H7 (cell line): Measurements from ENCODE around the gene TLE4. TPM values are rescaled to one million over a fixed set of nuclear protein-coding genes. Genes with fewer than 3 reads are reported as not detected.
"Not testable (repeated sequence)": the region's sequence is repeated elsewhere in the genome, so short reads cannot be mapped to it uniquely, and the experiment has no call there.

ENCODE experiments used
- DNase-seq: peaks from one replicate; pipeline ENCODE4 v3.0.0; 2012
- H3K27me3 ChIP-seq: 2 replicates; pipeline ENCODE4 v1.6.0; 2011; ENCODE audit warnings: mild to moderate bottlenecking, low read length; ENCODE audit not compliant: control insufficient read depth, insufficient read depth
- H3K36me3 ChIP-seq: replicated peaks from 2 replicates; pipeline ENCODE4 v1.5.1; 2011; ENCODE audit warnings: low read length; ENCODE audit not compliant: control insufficient read depth, insufficient read depth
- H3K4me3 ChIP-seq: 2 replicates; pipeline ENCODE4 v1.5.1; 2011; ENCODE audit warnings: low read depth, mild to moderate bottlenecking, control low read depth, low read length, moderate library complexity; ENCODE audit not compliant: insufficient read depth
- total RNA-seq: library from RNA; depleted of rRNA; stranded (reverse); fragments of >200 nt; shearing (Covaris generic); gene quantifications from 2 replicates; pipeline ENCODE4 v1.2.3, GENCODE V29; 2014

Gene TLE4
- total RNA-seq, 1 experiment from 2014 or later = 31.8 TPM

DNA sequence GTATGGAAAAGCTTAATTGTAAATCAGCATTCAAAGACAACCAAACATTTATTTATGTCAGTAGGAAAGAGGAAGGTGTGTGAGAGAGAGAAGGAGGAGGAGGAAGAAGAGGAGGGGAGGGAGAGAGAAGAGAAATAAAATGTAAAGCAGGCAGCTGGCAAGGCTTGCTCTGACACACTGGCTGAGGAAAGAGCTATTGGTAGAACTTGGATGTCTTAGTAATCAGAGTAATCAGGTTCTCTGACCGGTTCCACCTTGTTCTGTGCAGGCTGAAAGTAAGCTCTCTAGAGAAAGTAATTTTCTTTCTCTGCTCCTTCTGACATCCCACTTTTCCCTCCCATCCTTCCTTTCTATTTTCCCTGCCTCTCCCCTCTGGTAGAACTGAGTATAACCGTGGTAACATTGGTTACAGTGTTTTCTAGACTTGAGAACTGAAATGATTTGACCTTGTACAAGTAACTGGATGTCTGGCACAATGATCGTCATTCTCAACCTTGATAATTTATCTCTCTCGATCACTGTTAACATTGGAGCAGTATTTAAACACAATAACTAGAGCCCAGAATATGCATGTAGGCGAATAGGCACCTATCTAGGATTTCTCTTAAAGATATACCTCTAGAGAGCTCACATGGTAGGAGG lies 33.3 kb downstream of the TLE4 start:
- no peak for DNase-seq
- no peaks in the 10 kb centered on the region for H3K36me3 ChIP-seq
- no peaks in the 10 kb centered on the region for H3K27me3 ChIP-seq
- H3K4me3 ChIP-seq = no peak overlapping the region

DNA sequence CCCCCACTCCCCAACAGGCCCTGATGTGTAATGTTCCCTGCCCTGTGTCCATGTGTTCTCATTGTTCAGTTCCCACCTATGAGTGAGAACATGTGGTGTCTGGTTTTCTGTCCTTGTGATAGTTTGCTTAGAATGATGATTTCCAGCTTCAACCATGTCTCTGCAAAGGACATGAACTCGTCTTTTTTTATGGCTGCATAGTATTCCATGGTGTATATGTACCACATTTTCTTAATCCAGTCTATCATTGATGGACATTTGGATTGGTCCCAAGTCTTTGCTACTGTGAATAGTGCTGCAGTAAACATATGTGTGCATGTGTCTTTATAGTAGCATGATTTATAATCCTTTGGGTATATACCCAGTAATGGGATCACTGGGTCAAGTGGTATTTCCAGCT lies 34.8 kb downstream of the TLE4 start:
- DNase-seq, H3K27me3 ChIP-seq, H3K36me3 ChIP-seq, H3K4me3 ChIP-seq: not testable (repeated sequence)

DNA sequence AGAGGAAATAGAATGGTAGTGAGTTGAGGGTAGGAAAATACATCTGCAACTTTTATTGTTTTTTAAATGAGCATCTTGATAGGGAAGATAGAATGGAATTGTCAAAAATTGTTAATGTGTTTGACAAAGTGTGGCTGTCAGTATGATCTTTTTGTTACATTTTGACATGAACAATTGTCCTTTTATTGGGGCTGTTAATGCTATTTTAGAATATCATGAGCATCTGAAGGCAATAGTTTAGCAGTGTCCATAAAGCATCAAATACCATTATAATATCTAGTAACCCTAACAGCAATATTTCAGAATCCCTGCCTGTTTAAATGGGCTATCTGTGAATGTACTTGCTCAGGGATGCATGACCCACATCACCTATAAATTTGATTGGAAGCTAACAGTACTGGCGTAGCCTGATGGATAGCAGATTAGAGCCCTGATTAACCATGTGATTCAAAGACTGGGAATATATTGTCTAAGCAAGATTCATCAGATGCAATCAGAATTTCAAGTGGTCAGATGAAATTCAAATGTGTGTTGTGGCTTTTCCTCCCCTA lies 37.8 kb downstream of the TLE4 start:
- no peaks in the 10 kb centered on the region for H3K27me3 ChIP-seq
- no peaks in the 10 kb centered on the region for H3K36me3 ChIP-seq
- no peak for DNase-seq
- no peak overlapping the region for H3K4me3 ChIP-seq

- Histone ChIP-seq H3K4me3 (no peak overlapping the region), H3K36me3 (no peaks in the 10 kb centered on the region), H3K27me3 (no peaks in the 10 kb centered on the region)
- DNase-seq = no peak
Observed at GRCh38 chr9:79610019-79610631, 38.4 kb downstream of the TLE4 start.

DNA sequence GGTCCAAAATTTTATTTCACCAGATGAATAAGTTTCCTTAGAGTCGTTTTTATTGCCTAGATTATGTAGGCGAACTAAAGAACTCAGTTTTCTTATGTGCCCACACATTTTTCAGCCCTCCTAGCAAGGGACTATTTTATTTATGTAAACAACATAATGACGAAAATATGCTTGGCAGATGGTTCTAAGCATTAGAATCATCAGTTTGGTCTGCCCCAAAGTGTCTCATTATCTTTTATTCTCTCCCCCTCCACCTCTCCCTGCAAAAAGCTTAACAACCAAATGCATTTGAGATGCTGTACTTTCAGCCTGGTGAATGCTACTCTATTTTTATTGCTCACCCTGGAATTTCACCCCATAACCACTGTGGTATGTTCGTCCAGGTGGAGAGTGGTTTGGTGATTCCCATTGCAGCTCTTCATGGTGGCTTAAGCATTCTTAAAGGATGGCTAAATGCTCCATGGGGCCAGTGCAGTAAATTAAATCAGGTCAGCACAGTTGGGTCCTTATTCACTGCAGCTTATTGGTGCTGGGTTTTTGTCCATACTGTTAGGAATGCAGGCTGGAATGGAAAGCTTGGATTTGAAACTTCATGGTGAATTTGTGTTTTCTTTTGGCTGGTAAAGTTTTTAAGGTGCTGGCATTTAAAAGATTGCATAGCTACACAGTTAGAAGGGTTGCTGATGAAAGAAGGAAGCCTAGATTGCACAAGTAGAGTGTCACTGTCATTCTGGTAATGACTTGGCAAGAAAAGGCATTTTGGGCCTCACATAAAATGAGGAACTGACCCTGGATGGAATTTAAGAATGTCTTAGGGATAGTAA lies 39.2 kb downstream of the TLE4 start:
- no peaks in the 10 kb centered on the region for H3K36me3 ChIP-seq
- no peak overlapping the region for H3K4me3 ChIP-seq
- H3K27me3 ChIP-seq = no peaks in the 10 kb centered on the region
- no peak for DNase-seq

GRCh38 chr9:79613145-79613544 lies 41.4 kb downstream of the TLE4 start:
- Histone ChIP-seq H3K36me3 (no peaks in the 10 kb centered on the region), H3K4me3 (no peak overlapping the region), H3K27me3 (no peaks in the 10 kb centered on the region)
- DNase-seq = no peak

DNA sequence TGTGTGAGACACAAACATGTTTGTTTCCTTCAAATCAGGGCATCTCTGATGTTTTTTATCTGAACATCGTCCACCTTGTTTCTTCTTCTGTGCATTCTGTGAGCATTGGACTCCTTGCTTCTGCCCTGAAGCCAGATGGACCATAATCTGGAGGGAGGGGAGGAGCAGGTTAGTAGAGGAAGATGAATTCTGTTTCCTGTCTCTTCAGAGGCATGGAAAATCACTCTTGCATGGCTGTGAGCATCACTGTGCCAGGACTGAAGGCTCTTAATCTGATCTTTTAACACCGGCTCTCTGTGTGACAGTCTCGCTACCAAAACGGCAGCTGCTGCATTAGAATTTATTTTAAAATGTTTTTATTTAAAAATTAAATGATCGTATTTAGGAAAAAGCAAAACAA lies 43.3 kb downstream of the TLE4 start:
- Histone ChIP-seq H3K36me3 (no peaks in the 10 kb centered on the region), H3K4me3 (no peak overlapping the region), H3K27me3 (no peaks in the 10 kb centered on the region)
- no peak for DNase-seq

DNA sequence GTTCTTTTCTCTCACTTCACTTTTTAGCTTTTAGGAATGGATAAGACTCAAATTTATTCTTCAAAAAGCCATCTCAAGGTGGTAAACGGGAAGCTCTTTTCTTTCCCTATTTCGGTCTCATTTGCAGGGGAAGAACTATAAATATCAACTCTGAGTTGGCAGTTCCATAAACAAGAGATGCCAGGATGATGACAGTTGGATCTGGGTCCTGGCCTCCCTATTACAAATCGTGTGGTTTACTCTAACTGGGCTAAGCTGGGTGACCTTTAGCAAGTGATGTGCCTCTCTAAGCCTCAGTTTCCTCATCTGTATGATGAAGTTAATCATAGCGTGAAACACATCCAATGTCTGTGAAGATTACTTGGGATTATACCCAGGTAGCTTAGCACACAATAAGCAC lies 44.2 kb downstream of the TLE4 start:
- no peak for DNase-seq
- H3K36me3 ChIP-seq = no peaks in the 10 kb centered on the region; the same call in 1 of the 2 replicates
- H3K4me3 ChIP-seq = no peak overlapping the region
- H3K27me3 ChIP-seq = no peaks in the 10 kb centered on the region

GRCh38 chr9:79616971-79617370 lies 45.2 kb downstream of the TLE4 start:
- Histone ChIP-seq H3K27me3 (no peaks in the 10 kb centered on the region), H3K36me3 (no peaks in the 10 kb centered on the region; the same call in 1 of the 2 replicates), H3K4me3 (no peak overlapping the region)
- no peak for DNase-seq

DNA sequence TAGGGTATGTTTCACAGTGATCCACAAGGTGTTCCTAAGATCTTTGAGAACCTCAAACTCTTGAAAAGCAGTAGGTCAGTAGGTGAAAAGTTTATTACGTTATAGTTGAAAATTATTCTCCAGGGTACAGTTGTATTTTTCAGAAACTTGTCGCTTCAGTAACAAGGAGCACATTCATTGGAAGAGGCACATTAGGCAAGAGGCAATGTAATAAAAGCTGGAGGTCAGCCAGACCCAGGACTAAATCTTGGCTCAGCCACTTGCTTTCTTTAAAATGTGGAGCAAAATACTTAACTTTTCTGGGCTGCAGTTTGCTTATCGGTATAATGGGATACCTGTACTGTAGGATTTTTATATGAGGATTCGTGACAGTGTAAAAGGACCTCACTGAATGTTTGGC lies 45.6 kb downstream of the TLE4 start:
- DNase-seq = no peak
- Histone ChIP-seq H3K36me3 (no peaks in the 10 kb centered on the region; the same call in 1 of the 2 replicates), H3K4me3 (no peak overlapping the region), H3K27me3 (no peaks in the 10 kb centered on the region)

GRCh38 chr9:79619930-79620329 lies 48.2 kb downstream of the TLE4 start:
- DNase-seq = no peak
- Histone ChIP-seq H3K4me3 (no peak overlapping the region), H3K36me3 (no peaks in the 10 kb centered on the region; the same call in 1 of the 2 replicates), H3K27me3 (no peaks in the 10 kb centered on the region)

GRCh38 chr9:79621916-79622575 lies 50.3 kb downstream of the TLE4 start:
- no peaks in the 10 kb centered on the region; the same call in 1 of the 2 replicates for H3K36me3 ChIP-seq
- no peaks in the 10 kb centered on the region for H3K27me3 ChIP-seq
- H3K4me3 ChIP-seq = no peak overlapping the region
- DNase-seq = peak; percentile 13

DNA sequence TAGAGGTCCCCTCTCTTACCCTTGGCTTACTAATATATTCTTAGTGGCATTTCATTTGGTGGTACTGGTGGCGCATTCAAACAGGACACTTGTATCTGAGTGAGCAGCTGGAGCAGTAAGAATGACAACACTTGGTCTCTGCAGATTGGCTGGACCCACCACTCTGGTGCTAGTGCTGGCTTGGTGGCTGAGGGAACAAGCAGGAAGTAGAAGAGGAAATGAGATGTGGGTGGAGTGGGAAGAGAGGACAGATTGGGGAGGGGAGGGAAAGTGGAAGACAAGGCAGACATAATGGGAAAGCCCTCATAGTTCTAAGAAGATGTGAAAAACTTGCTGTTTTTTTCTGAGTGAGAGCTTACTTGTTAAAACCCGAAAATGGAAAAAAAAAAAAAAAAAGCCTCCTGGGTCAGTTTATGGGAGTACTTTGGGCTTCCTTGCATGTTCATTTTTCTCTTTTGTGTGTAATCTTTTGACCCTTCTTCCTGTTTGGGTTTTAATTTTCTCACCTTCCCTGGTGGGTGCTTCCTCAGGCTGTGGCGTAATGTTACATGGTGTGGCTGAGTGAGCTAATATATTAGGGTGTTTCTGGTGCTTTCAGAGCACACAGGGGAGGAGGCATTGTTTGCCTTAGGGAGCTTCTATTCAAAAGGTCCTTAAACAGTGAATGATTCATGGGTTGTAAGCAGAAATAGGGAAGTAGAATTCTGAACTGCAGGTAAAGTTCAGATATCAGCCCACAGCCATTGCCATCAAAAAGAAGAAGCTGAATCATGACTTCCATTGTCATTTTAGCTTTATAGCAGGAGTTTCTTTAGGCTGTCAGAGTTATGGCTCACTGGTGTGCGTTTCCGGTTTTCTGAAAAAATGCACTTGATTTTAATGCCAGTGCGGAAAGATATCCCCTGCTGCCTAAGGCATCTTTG lies 52.3 kb downstream of the TLE4 start:
- Histone ChIP-seq H3K4me3 (no peak overlapping the region), H3K27me3 (no peaks in the 10 kb centered on the region), H3K36me3 (no peaks in the 10 kb centered on the region; the same call in 1 of the 2 replicates)
- DNase-seq = no peak
